GM12878 (cell line): ENCODE data around the gene MR1. TPM values are rescaled to one million over a fixed set of nuclear protein-coding genes. Genes with fewer than 3 reads are reported as not detected.

Experiments
- ATAC-seq: fragments of 200-7000 bp; cut with Tn5 transposase; 3 replicates; pipeline ENCODE4 v1.9.1; 2020; ENCODE audit warnings: mild to moderate bottlenecking, moderate library complexity
- BruUV-seq: library from RNA; stranded (reverse); fragments of 400-500 nt; replicated peaks from 2 replicates; lab custom pipeline; 2021; lab: Mats Ljungman, UMichigan
- CTCF ChIA-PET: fragments of 300-600 bp; sonication (Branson Sonifier 250); formaldehyde crosslinking; extraction: SDS; loops from one replicate; lab custom pipeline; 2021; ENCODE audit warnings: inconsistent platforms; lab: Yijun Ruan, JAX
- POLR2A ChIA-PET: fragments of 350-600 bp; formaldehyde crosslinking; extraction: SDS; loops from one replicate; lab custom pipeline; 2021; ENCODE audit warnings: inconsistent platforms; lab: Charles Lee
- RAD21 ChIA-PET: fragments of 300-600 bp; sonication (Branson Sonifier 250); formaldehyde crosslinking; loops from one replicate; lab custom pipeline; 2023; ENCODE audit warnings: antibody characterized with exemption; ENCODE audit not compliant: unreplicated experiment; lab: Charles Lee
- SMC1A ChIA-PET: fragments of 300-600 bp; sonication (Branson Sonifier 250); formaldehyde crosslinking; loops from one replicate; lab custom pipeline; 2023; ENCODE audit not compliant: unreplicated experiment, uncharacterized antibody; lab: Charles Lee
- DNase-seq: peaks from one replicate; pipeline ENCODE4 v3.0.0-alpha.2; 2011; ENCODE audit warnings: low read depth, low spot score
- FAIRE-seq: peaks from 3 replicates; lab custom pipeline; 2011; peaks lifted over from hg19 to GRCh38; lab: Jason Lieb, UNC
- H2AFZ ChIP-seq: 2 replicates; pipeline ENCODE4 v1.6.0; 2011; ENCODE audit warnings: low read depth, low read length, control low read depth; ENCODE audit not compliant: control insufficient read depth
- H3K27ac ChIP-seq: 2 replicates; pipeline ENCODE4 v1.5.1; 2011; ENCODE audit warnings: control low read depth; ENCODE audit not compliant: control insufficient read depth, insufficient read depth
- H3K27me3 ChIP-seq, 2 experiments: replicated peaks in 1 of 2; 2 replicates each; pipeline versions ENCODE4 v1.6.0 to v1.6.1; 2011; ENCODE audit warnings: low read length in 1 of 2; ENCODE audit not compliant: control insufficient read depth in 2 of 2, insufficient read depth in 2 of 2
- H3K36me3 ChIP-seq, 2 experiments: 2 replicates each; pipeline ENCODE4 v1.5.1; 2011; ENCODE audit warnings: low read length in 1 of 2; ENCODE audit not compliant: control insufficient read depth in 2 of 2, insufficient read depth in 2 of 2
- H3K4me1 ChIP-seq: 2 replicates; pipeline ENCODE4 v1.6.1; 2011; ENCODE audit warnings: mild to moderate bottlenecking, low read length, moderate library complexity, mixed read lengths; ENCODE audit not compliant: control insufficient read depth, insufficient read depth
- H3K4me2 ChIP-seq: 2 replicates; pipeline ENCODE4 v1.6.0; 2011; ENCODE audit warnings: control low read depth; ENCODE audit not compliant: control insufficient read depth, insufficient read depth
- H3K4me3 ChIP-seq: fragments of 200-600 bp; sonication (generic); 2 replicates; pipeline ENCODE4 v1.5.1; 2016
- H3K79me2 ChIP-seq: 2 replicates; pipeline ENCODE4 v1.6.0; 2011; ENCODE audit warnings: low read length; ENCODE audit not compliant: control insufficient read depth, insufficient read depth
- H3K9ac ChIP-seq: 2 replicates; pipeline ENCODE4 v1.8.0; 2011; ENCODE audit warnings: low read length, control low read depth, mixed read lengths; ENCODE audit not compliant: control insufficient read depth, insufficient read depth
- H3K9me3 ChIP-seq: replicated peaks from 3 replicates; pipeline ENCODE4 v1.5.1; 2011; ENCODE audit warnings: mild to moderate bottlenecking, low read length; ENCODE audit not compliant: control insufficient read depth, insufficient read depth
- H4K20me1 ChIP-seq: 2 replicates; pipeline ENCODE4 v1.6.0; 2011; ENCODE audit not compliant: control insufficient read depth, insufficient read depth
- ATF2 ChIP-seq: IDR thresholded peaks from 2 replicates; pipeline ENCODE4 v1.6.1; 2012; ENCODE audit warnings: low read length, inconsistent platforms
- BACH1 ChIP-seq: fragments of 450-650 bp; IDR thresholded peaks from 2 replicates; pipeline ENCODE4 v1.6.1; 2017; ENCODE audit warnings: mild to moderate bottlenecking, borderline replicate concordance
- CBX3 ChIP-seq: fragments of 200-600 bp; sonication (generic); IDR thresholded peaks from 2 replicates; pipeline ENCODE4 v1.6.1; 2016; ENCODE audit warnings: low read depth, borderline replicate concordance
- EP300 ChIP-seq, 2 experiments: fragments of 150-350 bp in 1 of 2; IDR thresholded peaks; 2 replicates each; pipeline ENCODE4 v1.6.1; 2011 to 2012; ENCODE audit warnings: low read depth in 2 of 2, low read length in 2 of 2, borderline replicate concordance in 1 of 2, improper control_type of control experiment in 1 of 2, inconsistent platforms in 1 of 2; ENCODE audit not compliant: control insufficient read depth in 1 of 2
- ETV6 ChIP-seq, 2 experiments: fragments of 450-650 bp in 1 of 2; IDR thresholded peaks in 1 of 2; conservative IDR thresholded peaks in 1 of 2; 2 replicates each; pipeline ENCODE4 v1.6.1; 2014; ENCODE audit warnings: antibody characterized with exemption in 1 of 2, borderline replicate concordance in 1 of 2, low read depth in 1 of 2, mild to moderate bottlenecking in 1 of 2, moderate library complexity in 1 of 2
- HDGF ChIP-seq: fragments of 450-650 bp; IDR thresholded peaks from 2 replicates; pipeline ENCODE4 v1.6.1; 2016; ENCODE audit warnings: antibody characterized with exemption
- JUNB ChIP-seq: IDR thresholded peaks from 2 replicates; pipeline ENCODE4 v1.6.1; 2016; ENCODE audit warnings: antibody characterized with exemption, mild to moderate bottlenecking
- JUND ChIP-seq: IDR thresholded peaks from 2 replicates; pipeline ENCODE4 v1.6.1; 2012; ENCODE audit warnings: low read depth, mild to moderate bottlenecking, low read length, improper control_type of control experiment, moderate library complexity
- MLLT1 ChIP-seq: fragments of 450-650 bp; IDR thresholded peaks from 2 replicates; pipeline ENCODE4 v1.6.1; 2016; ENCODE audit warnings: mild to moderate bottlenecking
- NFYB ChIP-seq: IDR thresholded peaks from 2 replicates; pipeline ENCODE4 v1.6.1; 2011; ENCODE audit warnings: low read depth, mild to moderate bottlenecking, low read length, improper control_type of control experiment, moderate library complexity; ENCODE audit not compliant: insufficient read depth
- NRF1 ChIP-seq: conservative IDR thresholded peaks from 2 replicates; pipeline ENCODE4 v1.6.1; 2011; ENCODE audit warnings: mild to moderate bottlenecking, low read depth, low read length, improper control_type of control experiment
- ZBED1 ChIP-seq: IDR thresholded peaks from 2 replicates; pipeline ENCODE4 v1.6.1; 2016; ENCODE audit warnings: borderline replicate concordance
- ZNF384 ChIP-seq: IDR thresholded peaks from 2 replicates; pipeline ENCODE4 v1.6.1; 2012; ENCODE audit warnings: low read depth, mild to moderate bottlenecking, low read length, improper control_type of control experiment, borderline replicate concordance
- ZNF592 ChIP-seq: fragments of 450-650 bp; IDR thresholded peaks from 2 replicates; pipeline ENCODE4 v1.6.1; 2017; ENCODE audit warnings: mild to moderate bottlenecking, moderate library complexity
- ZZZ3 ChIP-seq: IDR thresholded peaks from 2 replicates; pipeline ENCODE4 v1.6.1; 2011; ENCODE audit warnings: low read depth; ENCODE audit not compliant: control insufficient read depth, insufficient read length
- WGBS: methylation state at CpG from one replicate; pipeline ENCODE4 v1.1.6; 2016; ENCODE audit warnings: low lambda C conversion rate; ENCODE audit not compliant: insufficient replicate concordance, insufficient coverage; ENCODE audit errors: missing lambda C conversion rate; 5-methylcytosine and 5-hydroxymethylcytosine counted together
- in situ Hi-C: fragments of 300-500 bp; cut with MboI; formaldehyde crosslinking; loops from 9 replicates; pipeline ENCODE4 v1.14.3; 2018; ENCODE audit warnings: mixed read lengths
- intact Hi-C: fragments of 100-400 bp; cut with micrococcal nuclease; formaldehyde crosslinking; loops from one replicate; pipeline ENCODE4 v1.14.2; 2022; ENCODE audit not compliant: unreplicated experiment
- polyA plus RNA-seq, 11 experiments: library from polyadenylated mRNA; depleted of rRNA in 4 of 11; unstranded in 6 of 11; stranded (reverse) in 5 of 11; fragments of >200 nt; fragmentation: Nextera tagmentation in 4 of 11; fragmentation: Illumina TruSeq in 1 of 11; extraction: Ambion mirVana in 4 of 11; extraction: Trizol in 1 of 11; gene quantifications; 1 replicate in 1 of 11; 2 replicates in 10 of 11; pipeline versions ENCODE4 v1.2.1 to v1.2.3, GENCODE V29; 2011 to 2016; ENCODE audit warnings: inconsistent platforms in 2 of 11, missing spikeins in 2 of 11, low read depth in 1 of 11
- total RNA-seq, 4 experiments: library from RNA; depleted of rRNA in 3 of 4; stranded (reverse); fragments of >200 nt in 3 of 4; fragmentation: Illumina TruSeq in 1 of 4; extraction: Trizol in 1 of 4; gene quantifications; 2 replicates each; pipeline versions ENCODE4 v1.2.1 to v1.2.3, GENCODE V29; 2013 to 2021

Gene MR1
- total and polyA plus RNA-seq, 10 of the 15 experiments (the other 5 are each of a cell fraction or from before 2014, with no cell fraction given), result 24.7 to 65.9 (median 30.9) TPM

GRCh38 chr1:181086091-181086490, 52.3 kb downstream of the MR1 start:
- POLR2A ChIA-PET, result interaction anchor here (0.6 to 10.4 kb wide), 8 partner anchors 17 to 64 kb away, joined by 3 to 142 read pairs (median 5); no protein-coding TSS in a partner anchor
- no peak overlapping the region for H3K27ac ChIP-seq
- H3K36me3 ChIP-seq, result 0 out of 4 replicates have a peak, but pooled peaks cover 0 to 3% of the 10 kb centered on the region in 2 experiments
- no peaks in the 10 kb centered on the region for H4K20me1 ChIP-seq
- H3K4me2 ChIP-seq, result no peak overlapping the region
- no peaks in the 10 kb centered on the region; the same call in 2 of the 3 replicates for H3K9me3 ChIP-seq
- intact Hi-C loops, result loop anchor here (5.0 to 10.0 kb wide), 2 partner anchors 204 to 849 kb away; no protein-coding TSS in a partner anchor
- H3K79me2 ChIP-seq, result peaks cover 36% of the 10 kb centered on the region
- FAIRE-seq (no peak), ATAC-seq (no peak), DNase-seq (no peak)
- SMC1A ChIA-PET, result interaction anchor here (1.1 to 39.2 kb wide), 14 partner anchors 10 to 204 kb away, joined by 3 to 1399 read pairs (median 10); partner anchors contain the start of gene MR1
- in situ Hi-C loops, result loop anchor here (5.0 kb wide), 1 partner anchor 49 kb away; no protein-coding TSS in a partner anchor
- CTCF ChIA-PET, result interaction anchor here (0.8 to 38.4 kb wide), 6 partner anchors 27 to 204 kb away, joined by 3 to 1067 read pairs (median 8); no protein-coding TSS in a partner anchor
- H3K4me3 ChIP-seq, result no peak overlapping the region
- peaks cover 13% of the 10 kb centered on the region; the same call in 1 of the 2 replicates for H3K4me1 ChIP-seq
- H3K9ac ChIP-seq, result no peak overlapping the region
- BruUV-seq, result no TSS peak
- 100% methylated on average over 1 of the region's 1 CpG for WGBS
- H2AFZ ChIP-seq, result no peak overlapping the region
- H3K27me3 ChIP-seq, result no peaks in the 10 kb centered on the region
- RAD21 ChIA-PET, result interaction anchor here (1.1 to 26.9 kb wide), 10 partner anchors 8 to 204 kb away, joined by 3 to 966 read pairs (median 20); partner anchors contain the start of gene MR1
- TF ChIP-seq EP300 (IDR thresholded peaks at IDR 0.05; ENCODE audit: borderline replicate concordance in 1 of 2, control insufficient read depth in 1 of 2, low read depth in 2 of 2, low read length in 2 of 2) (no peak), ZBED1 (no peak), ZNF384 (no peak), ATF2 (no peak), ZZZ3 (no peak), NRF1 (no peak), CBX3 (no peak), NFYB (no peak), BACH1 (no peak), JUND (no peak), JUNB (no peak), HDGF (no peak), MLLT1 (no peak), ZNF592 (no peak), ETV6 (conservative IDR thresholded peaks at IDR 0.05 in 1 of 2, IDR thresholded peaks at IDR 0.05 in 1 of 2; ENCODE audit: borderline replicate concordance in 1 of 2, low read depth in 1 of 2) (no peak)
- TF ChIP-seq, all 136 proteins: peak for 0
